Measurements from ENCODE around the gene SMARCAL1. TPM values are rescaled to one million over a fixed set of nuclear protein-coding genes. Genes with fewer than 3 reads are reported as not detected.
A peak's percentile ranks its signal among the peaks of the same experiment; 100 is the strongest.

The SMARCAL1 gene
- total RNA-seq, 6 donors from 2014 or later: 10.5 to 29.3 (median 18.3) TPM

DNA sequence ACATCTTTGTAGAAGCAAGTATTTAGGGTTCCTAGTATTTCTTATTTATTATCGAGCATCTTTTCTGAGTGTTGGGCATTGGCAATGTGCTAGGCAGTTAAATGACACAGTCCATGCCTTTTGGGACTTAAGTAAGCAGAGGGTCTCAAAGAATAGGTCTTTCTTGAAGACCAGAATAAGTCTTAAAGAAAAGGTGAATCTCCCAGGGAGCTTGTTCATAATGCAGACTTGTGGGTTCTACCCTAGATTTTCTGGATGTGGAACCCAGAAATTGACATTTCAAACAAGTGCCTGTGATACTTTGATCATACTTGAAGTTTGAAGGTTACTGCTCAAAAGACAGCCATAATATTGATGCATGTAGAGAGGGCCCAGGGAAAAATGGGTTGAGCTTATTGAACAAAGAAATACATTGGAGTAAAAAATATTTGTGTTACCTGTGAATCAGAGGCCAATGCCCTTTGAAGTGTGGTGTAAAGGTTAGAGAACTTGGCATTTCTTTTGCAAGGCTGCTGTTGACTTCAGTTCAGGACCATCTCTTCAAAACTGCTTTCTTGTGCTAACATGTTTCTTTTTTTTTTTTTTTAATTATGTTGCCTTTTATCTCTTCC is 110.7 kb downstream of the SMARCAL1 start:
- H3K4me1 ChIP-seq: peaks cover 0 to 5% (median 0%) of the 10 kb centered on the region in 4 donors
- H3K36me3 ChIP-seq: no peaks in the 10 kb centered on the region
- no peak for DNase-seq
- no peaks in the 10 kb centered on the region for H3K9me3 ChIP-seq
- no peak overlapping the region for H3K4me3 ChIP-seq
- H3K27me3 ChIP-seq: no peaks in the 10 kb centered on the region
- TF ChIP-seq EP300 (IDR thresholded peaks at IDR 0.05): no peak
- TF ChIP-seq POLR2A (IDR thresholded peaks at IDR 0.05): no peak
- TF ChIP-seq, protein P1, sequence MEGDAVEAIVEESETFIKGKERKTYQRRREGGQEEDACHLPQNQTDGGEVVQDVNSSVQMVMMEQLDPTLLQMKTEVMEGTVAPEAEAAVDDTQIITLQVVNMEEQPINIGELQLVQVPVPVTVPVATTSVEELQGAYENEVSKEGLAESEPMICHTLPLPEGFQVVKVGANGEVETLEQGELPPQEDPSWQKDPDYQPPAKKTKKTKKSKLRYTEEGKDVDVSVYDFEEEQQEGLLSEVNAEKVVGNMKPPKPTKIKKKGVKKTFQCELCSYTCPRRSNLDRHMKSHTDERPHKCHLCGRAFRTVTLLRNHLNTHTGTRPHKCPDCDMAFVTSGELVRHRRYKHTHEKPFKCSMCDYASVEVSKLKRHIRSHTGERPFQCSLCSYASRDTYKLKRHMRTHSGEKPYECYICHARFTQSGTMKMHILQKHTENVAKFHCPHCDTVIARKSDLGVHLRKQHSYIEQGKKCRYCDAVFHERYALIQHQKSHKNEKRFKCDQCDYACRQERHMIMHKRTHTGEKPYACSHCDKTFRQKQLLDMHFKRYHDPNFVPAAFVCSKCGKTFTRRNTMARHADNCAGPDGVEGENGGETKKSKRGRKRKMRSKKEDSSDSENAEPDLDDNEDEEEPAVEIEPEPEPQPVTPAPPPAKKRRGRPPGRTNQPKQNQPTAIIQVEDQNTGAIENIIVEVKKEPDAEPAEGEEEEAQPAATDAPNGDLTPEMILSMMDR (IDR thresholded peaks at IDR 0.05): no peak
- no peak for TF ChIP-seq POLR2AphosphoS5 (IDR thresholded peaks at IDR 0.05)
- 88 to 100% methylated on average over 1 of the region's 1 CpG for WGBS, 2 donors
- no peak for ATAC-seq (ENCODE audit: low FRiP score in 2 of 2)
- H3K27ac ChIP-seq: no peak overlapping the region

DNA sequence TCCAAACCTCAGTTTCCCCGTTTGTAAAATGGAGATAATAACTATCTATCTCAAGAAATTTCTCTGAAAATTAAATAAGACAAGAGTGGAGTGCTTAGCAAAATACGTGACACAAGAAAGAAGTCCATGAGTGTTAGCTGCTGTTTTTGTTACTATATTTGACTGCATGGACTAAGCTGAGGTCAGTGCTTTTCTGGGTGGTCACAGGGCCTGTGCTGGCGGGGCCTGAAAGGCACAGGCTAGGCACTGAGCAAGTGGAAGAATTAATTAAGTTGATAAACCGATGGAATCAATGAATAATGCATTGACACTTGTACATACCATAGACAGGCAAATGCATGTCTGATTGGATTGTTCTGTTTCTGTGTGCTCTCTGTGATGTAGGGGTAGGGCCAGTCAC is 113.7 kb downstream of the SMARCAL1 start:
- Histone ChIP-seq H3K36me3 (no peaks in the 10 kb centered on the region), H3K9me3 (no peaks in the 10 kb centered on the region), H3K4me1 (no peaks in the 10 kb centered on the region), H3K27me3 (no peaks in the 10 kb centered on the region), H3K27ac (no peak overlapping the region), H3K4me3 (no peak overlapping the region)
- DNase-seq (no peak), ATAC-seq (ENCODE audit: low FRiP score in 2 of 2) (no peak)
- TF ChIP-seq, protein P1 (IDR thresholded peaks at IDR 0.05): no peak
- no peak for TF ChIP-seq POLR2AphosphoS5 (IDR thresholded peaks at IDR 0.05)
- TF ChIP-seq POLR2A (IDR thresholded peaks at IDR 0.05): no peak
- no peak for TF ChIP-seq EP300 (IDR thresholded peaks at IDR 0.05)
- WGBS, 2 donors: 81 to 83% methylated on average over 4 of the region's 4 CpGs

DNA sequence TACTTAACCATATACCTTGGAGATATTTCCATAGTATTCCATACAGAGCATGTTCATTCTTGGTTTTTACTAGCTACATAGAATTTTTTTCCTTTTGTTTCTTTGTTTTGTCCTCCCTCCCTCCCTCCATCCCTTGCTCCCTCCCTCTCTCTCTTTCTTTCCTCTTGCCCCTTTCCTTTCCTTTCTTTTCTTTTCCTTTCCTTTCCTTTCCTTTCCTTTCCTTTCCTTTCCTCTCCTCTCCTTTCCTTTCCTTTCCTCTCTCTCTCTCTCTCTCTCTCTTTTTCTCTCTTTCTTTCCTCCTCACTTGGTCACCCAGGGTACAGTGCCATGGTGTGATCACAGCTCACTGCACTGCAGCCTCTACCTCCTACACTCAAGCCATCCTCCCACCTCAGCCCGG is 114.7 kb downstream of the SMARCAL1 start:
- Histone ChIP-seq H3K27me3 (no peaks in the 10 kb centered on the region), H3K4me1 (no peaks in the 10 kb centered on the region), H3K9me3 (no peaks in the 10 kb centered on the region), H3K36me3 (no peaks in the 10 kb centered on the region), H3K4me3 (no peak overlapping the region), H3K27ac (no peak overlapping the region)
- WGBS, 2 donors: 92 to 96% methylated on average over 1 of the region's 1 CpG
- ATAC-seq (ENCODE audit: low FRiP score in 2 of 2): no peak
- no peak for DNase-seq
- TF ChIP-seq, protein P1 (IDR thresholded peaks at IDR 0.05): no peak
- no peak for TF ChIP-seq POLR2AphosphoS5 (IDR thresholded peaks at IDR 0.05)
- no peak for TF ChIP-seq POLR2A (IDR thresholded peaks at IDR 0.05)
- no peak for TF ChIP-seq EP300 (IDR thresholded peaks at IDR 0.05)

DNA sequence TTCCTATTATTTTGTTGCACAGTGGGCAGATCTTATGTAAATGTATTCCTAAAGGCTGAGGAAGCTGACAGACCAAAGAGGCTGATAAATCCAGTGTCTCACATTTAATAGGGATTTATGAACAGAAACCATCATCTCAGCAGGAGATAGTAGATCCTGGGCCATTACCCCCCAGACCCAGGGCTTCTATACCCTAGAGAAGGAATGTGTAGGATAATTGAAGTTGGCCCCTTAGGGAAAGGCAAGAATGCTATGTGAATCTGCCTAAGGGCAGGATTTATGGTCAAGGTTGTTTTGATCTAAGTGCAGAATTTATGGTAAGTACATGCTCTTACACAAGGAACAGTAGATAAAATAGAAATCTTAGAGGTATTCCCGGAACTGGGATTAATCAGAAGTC is 115.3 kb downstream of the SMARCAL1 start:
- Histone ChIP-seq H3K27me3 (no peaks in the 10 kb centered on the region), H3K36me3 (no peaks in the 10 kb centered on the region), H3K4me1 (peaks cover 0 to 3% (median under 1%) of the 10 kb centered on the region in 4 donors), H3K27ac (no peak overlapping the region), H3K4me3 (no peak overlapping the region), H3K9me3 (no peaks in the 10 kb centered on the region)
- TF ChIP-seq POLR2A (IDR thresholded peaks at IDR 0.05) (no peak), EP300 (IDR thresholded peaks at IDR 0.05) (no peak), POLR2AphosphoS5 (IDR thresholded peaks at IDR 0.05) (no peak)
- TF ChIP-seq, protein P1 (IDR thresholded peaks at IDR 0.05): no peak
- ATAC-seq (ENCODE audit: low FRiP score in 2 of 2): no peak
- 87 to 88% methylated on average over 1 of the region's 1 CpG for WGBS, 2 donors
- no peak for DNase-seq

DNA sequence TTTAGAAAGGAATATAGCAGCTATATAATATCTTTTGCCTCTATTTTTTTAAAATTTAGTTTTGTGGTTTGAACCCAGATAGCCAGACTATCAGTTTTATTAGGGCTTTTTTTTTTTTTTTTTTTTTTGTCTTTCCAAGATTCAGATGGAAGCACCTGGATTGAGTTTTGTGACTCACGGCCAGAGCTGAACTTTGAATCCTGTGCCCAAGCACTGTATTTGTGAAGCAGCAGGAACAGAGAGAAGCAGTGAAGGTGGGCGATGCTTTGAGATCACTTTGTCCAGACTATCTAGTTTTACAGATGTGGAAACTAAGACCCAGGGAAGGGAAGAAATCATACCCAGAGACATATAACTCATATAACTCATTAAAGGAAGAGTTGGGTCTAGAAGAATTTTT is 120.3 kb downstream of the SMARCAL1 start:
- no peaks in the 10 kb centered on the region for H3K36me3 ChIP-seq
- 86 to 87% methylated on average over 2 of the region's 2 CpGs for WGBS, 2 donors

More for the DNA sequence above, 120.3 kb downstream of the SMARCAL1 start:
- ATAC-seq (ENCODE audit: low FRiP score in 2 of 2) (no peak), DNase-seq (no peak)
- H3K4me1 ChIP-seq: peaks cover 23 to 48% (median 38%) of the 10 kb centered on the region in 4 donors
- H3K9me3 ChIP-seq: no peaks in the 10 kb centered on the region
- H3K27ac ChIP-seq: peak overlapping the region in 1 of 4 donors; percentile 11
- H3K27me3 ChIP-seq: no peaks in the 10 kb centered on the region
- H3K4me3 ChIP-seq: no peak overlapping the region
- no peak for TF ChIP-seq POLR2A (IDR thresholded peaks at IDR 0.05)
- TF ChIP-seq, protein P1 (IDR thresholded peaks at IDR 0.05): no peak
- TF ChIP-seq EP300 (IDR thresholded peaks at IDR 0.05): no peak
- TF ChIP-seq POLR2AphosphoS5 (IDR thresholded peaks at IDR 0.05): no peak
